Kidney glomerular epithelial cell (primary cell): ENCODE data around the gene CROCC.

Source experiments
- DNase-seq: peaks from one replicate; lab custom pipeline; 2025; lab: John Stamatoyannopoulos, UW

Gene CROCC

DNA sequence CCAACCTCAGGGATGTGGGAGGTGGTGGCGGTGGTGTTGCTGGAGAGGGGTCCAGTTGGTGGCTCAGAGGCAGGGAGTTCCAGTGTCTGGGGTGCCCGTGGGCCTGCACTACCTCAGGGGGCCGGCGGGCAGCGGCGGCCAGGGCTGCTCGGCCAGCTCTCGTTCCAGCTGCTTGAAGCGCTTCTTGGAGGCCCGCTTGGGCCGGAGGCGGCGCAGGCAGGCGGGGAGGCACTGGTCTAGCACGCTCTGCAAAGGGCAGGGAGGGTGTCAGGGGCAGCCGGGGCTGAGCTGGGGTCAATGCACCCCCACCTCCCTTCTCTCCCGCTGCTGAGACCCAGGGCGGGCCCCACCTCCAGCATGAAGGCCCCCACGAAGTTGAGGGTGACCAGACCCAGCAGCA is 64.4 kb downstream of the CROCC start:
- no peak for DNase-seq

DNA sequence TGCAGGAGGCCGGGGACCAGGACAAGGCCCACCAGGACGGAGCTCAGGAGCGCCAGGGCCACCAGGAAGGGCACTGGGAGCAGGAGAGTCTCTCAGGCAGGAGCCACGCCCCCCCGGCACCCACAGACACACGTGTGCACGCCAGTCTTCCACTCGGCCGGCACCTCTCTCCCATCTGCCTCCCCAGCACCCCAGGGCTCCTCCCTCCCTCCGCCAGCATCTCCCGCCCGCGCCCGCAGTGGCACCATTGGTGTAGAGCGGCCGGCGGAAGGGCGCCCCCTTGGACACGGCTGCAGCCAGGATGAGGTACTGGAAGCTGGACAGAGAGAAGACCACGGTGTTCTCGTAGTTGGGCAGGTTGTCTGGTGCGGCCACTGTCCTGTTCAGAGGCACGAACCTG is 64.8 kb downstream of the CROCC start:
- DNase-seq = no peak

- DNase-seq = no peak
These were observed 65.2 kb downstream of the CROCC start for GRCh38 chr1:16986962-16987361.

GRCh38 chr1:16988210-16988609 is 66.5 kb downstream of the CROCC start:
- no peak for DNase-seq

- no peak for DNase-seq
These were observed 68.1 kb downstream of the CROCC start for GRCh38 chr1:16989676-16990391.

DNA sequence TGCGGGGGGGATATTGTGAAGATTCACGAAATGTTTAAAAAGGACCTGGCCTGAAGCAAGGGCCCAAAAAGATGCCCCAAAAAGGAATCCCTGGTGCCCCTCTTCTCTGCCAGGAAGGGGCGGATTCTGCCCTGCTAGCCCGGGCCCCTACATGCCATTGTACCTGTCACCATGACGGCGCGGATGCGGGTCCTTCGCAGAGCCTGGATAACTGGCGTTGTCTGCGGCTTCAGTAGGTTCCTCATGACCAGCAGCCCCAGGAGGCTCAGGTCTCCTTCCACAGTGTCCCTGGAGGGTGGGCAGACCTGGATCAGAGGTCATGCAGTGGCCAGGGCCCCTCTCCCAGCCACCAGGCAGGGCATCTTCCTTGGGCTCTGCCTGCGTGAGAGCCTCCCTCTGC is 69.8 kb downstream of the CROCC start:
- no peak for DNase-seq

DNA sequence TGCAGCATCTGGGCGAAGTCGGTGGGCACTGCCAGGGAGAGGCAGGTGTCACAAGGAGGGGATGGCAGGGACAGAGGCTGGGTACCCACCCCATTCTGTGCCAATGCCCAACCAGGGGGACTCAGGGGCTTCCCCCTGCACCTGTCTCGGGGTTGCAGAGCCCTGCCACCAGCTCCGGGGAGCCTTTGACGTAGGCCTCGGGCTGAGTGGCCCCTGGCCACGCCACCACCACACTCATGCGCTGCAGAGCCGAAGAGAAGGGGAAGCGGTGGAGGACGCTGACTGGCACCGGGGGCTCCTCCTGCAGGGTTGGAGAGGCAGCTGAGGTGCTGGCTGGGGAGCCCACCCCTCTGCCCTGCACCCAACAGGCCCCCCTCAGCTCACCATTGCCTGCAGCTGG is 70.4 kb downstream of the CROCC start:
- no peak for DNase-seq

GRCh38 chr1:16992675-16993074 is 70.9 kb downstream of the CROCC start:
- no peak for DNase-seq

- no peak for DNase-seq
These were observed 71.8 kb downstream of the CROCC start for GRCh38 chr1:16993521-16994038.

DNA sequence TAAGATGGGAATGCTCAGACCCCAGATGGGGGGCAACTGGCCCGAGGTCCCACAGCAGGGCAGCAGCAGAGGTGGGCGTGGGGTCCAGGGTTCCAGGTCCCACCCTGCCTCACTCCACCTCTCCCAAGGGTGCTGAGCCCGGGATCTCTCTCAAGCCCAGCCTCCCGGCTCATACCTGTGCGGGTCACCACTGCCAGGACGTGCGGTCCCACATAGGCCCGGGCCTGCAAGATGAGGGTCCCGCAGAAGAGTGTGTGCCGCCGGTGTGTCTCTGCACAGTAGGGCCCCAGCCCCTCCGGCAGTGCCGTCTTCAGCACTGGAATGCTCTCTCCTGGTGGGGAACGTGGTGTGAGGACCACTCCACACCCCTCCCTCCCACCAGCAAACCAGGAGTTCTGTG is 75.1 kb downstream of the CROCC start:
- no peak for DNase-seq

- DNase-seq = no peak
These were observed 76.9 kb downstream of the CROCC start for GRCh38 chr1:16998589-16998988.

- no peak for DNase-seq
These were observed 78.1 kb downstream of the CROCC start for GRCh38 chr1:16999863-17000262.

GRCh38 chr1:17001760-17002523 is 80.2 kb downstream of the CROCC start:
- no peak for DNase-seq

DNA sequence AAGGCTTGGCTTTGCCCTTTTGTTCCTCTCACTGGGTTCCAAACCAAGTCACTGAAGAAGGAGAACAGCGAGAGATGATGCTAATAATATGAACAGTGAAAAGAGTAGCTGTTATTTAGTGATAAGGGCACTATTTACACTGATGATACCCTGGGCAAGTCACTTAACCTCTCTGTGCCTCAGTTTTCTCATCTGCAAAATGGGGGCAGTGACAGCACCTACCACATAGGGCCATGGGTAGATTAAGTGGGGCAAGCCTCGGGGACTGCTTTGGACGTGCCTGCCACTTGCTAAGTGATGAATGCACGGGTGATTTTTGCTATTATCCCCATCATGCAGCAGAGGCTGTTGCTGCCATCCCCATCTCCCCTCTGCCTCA is 80.8 kb downstream of the CROCC start:
- no peak for DNase-seq

DNA sequence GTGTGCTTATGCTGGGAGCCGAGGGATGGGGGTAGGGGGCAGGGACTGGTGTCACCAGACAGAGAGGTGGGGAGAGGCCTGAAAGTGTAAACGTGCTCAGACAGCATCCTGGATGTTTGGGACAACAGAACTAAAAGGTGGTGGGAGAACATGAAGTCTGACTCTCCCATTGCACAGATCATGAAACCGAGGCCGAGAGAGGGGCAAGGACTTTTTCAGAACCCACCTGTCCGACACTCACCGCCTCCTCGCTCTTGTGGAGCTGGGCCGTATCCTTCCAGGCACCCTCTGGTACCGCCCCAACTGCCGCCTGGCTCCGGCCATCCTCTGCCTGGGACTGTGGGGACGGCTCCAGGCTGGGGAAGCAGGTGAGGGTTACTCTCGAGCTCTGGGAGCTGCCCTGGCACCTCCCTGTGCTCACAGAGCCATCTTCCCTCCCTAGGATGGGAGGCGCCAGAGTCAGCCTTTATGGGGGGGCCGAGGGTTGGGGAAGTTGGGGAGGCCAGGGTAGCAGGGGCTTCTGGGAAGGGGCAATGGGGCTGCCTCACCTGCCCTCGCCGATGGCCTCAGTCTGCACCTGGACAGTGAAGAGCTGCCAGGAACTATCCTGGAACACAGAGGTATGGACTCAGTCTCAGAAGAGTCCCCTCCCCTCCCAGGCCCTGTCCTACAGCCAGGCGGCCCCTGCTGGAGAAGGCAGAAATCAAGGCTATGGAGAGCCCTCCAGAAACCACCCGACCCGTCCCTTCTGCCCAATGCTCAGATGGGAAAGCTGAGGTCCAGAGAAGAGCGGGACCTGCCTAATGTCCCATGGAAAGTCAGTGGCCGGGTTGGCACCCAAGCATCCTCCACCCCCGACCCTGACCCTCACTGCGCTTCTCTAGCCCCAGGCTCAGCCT is 83.0 kb downstream of the CROCC start:
- DNase-seq = no peak

DNA sequence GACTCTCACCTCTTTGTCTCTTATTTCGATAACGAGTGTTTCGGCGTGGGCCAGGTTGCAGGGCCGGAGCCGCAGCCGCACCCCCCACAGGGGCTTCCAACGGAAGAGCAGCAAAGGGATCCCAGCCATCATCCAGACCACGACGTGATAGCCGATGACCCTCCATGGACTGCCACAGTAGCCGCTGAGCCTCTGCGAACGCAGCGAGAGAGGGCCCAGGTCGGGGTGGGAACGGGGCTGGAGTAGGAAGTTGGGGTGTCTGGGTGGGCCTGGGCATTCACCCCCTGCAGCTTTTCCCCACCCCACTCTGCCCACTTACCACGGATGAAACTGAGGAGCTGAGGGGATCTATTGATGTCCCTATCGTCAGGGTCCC is 83.6 kb downstream of the CROCC start:
- no peak for DNase-seq

DNA sequence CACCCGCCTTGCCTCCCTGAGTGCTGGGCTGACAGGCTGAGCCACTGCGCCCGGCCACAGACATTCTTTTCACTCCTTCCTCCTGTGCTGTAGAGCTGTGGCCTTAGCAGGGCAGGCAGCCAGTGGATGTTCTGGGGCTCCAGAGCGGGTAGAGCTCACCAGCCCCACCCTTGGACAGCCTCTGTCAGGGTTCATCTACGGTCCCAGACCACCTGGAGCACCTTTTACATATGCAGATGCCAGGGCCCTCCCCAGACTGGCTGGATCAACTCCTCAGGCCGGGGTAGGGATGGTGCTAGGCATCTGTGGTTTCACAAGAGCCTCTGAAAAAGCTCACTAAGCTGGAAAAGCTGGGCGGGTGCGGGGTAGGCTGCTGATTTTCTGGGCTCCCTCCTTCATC is 85.4 kb downstream of the CROCC start:
- DNase-seq = no peak

GRCh38 chr1:17008208-17008855 is 86.6 kb downstream of the CROCC start:
- no peak for DNase-seq

GRCh38 chr1:17009706-17010105 is 88.0 kb downstream of the CROCC start:
- no peak for DNase-seq

DNA sequence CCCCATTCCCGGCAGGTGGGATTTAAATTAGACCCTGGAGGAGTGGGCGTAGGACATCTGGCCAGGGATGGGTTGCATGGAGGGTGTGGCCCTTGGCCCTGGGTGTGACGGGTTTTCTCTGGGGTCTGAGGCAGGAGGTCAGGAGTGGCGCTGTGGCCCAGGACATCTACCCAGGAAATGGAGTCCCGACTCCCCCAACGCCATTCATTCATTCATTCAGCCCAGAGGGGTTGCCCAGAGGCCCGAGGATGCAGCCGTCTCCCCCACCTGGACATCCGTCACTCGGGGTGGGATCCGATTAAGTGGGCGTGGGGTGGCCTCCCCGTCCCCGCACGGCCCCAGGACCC is 89.3 kb downstream of the CROCC start:
- DNase-seq = no peak

GRCh38 chr1:17011439-17012307 is 89.9 kb downstream of the CROCC start, which contains the start of gene ATP13A2:
Gene ATP13A2, minus strand, starts transcription at chr1:17011928. Its CDS starts 190 bp downstream, at chr1:17011738.
- peak; percentile 41 for DNase-seq
